Mesodermal cell (in vitro differentiated cells): ENCODE measurements around the gene CCDC188.
"Not testable (repeated sequence)": the region's sequence is repeated elsewhere in the genome, so short reads cannot be mapped to it uniquely, and the experiment has no call there.

ENCODE experiments used
- H3K27ac ChIP-seq: 2 replicates; pipeline ENCODE4 v1.7.0; 2013; ENCODE audit warnings: mild to moderate bottlenecking, low read depth, low read length, moderate library complexity; ENCODE audit not compliant: severe bottlenecking
- H3K36me3 ChIP-seq: 2 replicates; pipeline ENCODE4 v1.7.1; 2013; ENCODE audit warnings: mild to moderate bottlenecking, low read length, moderate library complexity; ENCODE audit not compliant: control insufficient read depth, insufficient read depth
- H3K4me1 ChIP-seq: one replicate; pipeline ENCODE4 v1.7.1; 2013; ENCODE audit warnings: mild to moderate bottlenecking, low read length; ENCODE audit not compliant: insufficient read depth, control insufficient read depth, poor library complexity, severe bottlenecking
- H3K4me3 ChIP-seq: 2 replicates; pipeline ENCODE4 v1.7.0; 2013; ENCODE audit warnings: low read length, control low read depth, mild to moderate bottlenecking; ENCODE audit not compliant: insufficient read depth, poor library complexity, severe bottlenecking; ENCODE audit errors: extremely low read depth
- H3K9me3 ChIP-seq: 2 replicates; pipeline ENCODE4 v1.7.1; 2013; ENCODE audit warnings: mild to moderate bottlenecking, low read length, moderate library complexity; ENCODE audit not compliant: control insufficient read depth
- WGBS, 2 experiments: methylation state at CpG; one replicate each; pipeline ENCODE4 v1.1.5; 2013; ENCODE audit warnings: missing lambda C conversion rate in 2 of 2; ENCODE audit not compliant: insufficient coverage in 2 of 2; 5-methylcytosine and 5-hydroxymethylcytosine counted together

Gene CCDC188

DNA sequence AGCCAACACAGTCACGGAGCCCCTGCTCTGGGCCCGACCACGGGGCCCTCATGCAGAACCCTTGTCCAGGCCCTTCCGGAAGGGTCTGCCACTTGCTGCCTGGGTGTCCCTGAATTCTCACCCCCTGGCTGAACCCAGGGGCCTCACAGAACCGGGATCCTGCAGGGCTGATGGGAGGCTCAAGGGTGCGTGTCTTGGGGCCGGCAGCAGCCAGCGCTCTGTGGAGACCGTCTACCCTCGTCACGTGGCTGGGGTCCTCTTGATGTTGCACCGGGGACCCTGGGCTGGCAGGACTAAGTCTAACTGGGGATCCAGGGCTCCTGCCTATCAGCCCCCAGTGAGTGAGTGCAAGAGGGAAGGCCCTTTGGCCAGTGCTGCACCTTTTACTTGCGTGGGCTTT lies 19.3 kb upstream of the CCDC188 start:
- H3K4me3 ChIP-seq: no peak overlapping the region
- no peaks in the 10 kb centered on the region for H3K9me3 ChIP-seq
- H3K4me1 ChIP-seq: no peaks in the 10 kb centered on the region
- no peak overlapping the region for H3K27ac ChIP-seq
- no peaks in the 10 kb centered on the region for H3K36me3 ChIP-seq
- 83 to 89% methylated on average over 13 of the region's 13 CpGs for WGBS, 2 experiments

DNA sequence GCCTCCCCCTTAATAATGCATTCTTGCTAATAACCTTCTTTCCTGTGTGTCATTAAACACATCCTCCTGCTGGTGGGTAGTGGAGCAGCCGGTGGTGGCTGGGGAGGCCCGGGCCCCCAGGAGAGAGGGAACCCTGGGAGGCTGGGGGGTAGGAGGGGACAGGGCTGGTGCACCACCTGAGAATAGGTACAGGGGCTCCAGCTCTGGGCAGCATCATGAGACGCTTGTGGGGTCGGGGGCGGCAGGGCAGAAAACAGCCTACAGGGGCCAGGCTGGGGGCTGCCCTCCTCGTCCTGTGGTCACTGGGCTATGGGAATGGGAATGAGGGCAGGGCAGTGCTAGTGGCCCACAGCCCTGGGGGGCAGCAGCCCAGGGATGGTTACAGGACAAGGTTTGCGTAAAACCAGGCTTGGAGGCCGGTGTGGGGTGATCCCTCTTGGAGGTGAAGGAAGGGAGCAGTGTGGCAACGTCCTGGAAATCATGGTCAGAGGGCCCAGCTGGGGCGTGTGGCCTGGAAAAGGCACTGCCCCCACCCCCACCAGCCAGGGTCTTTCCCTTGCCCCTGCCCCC lies 18.5 kb upstream of the CCDC188 start:
- Histone ChIP-seq H3K4me1 (no peaks in the 10 kb centered on the region), H3K9me3 (no peaks in the 10 kb centered on the region), H3K27ac (no peak overlapping the region), H3K36me3 (no peaks in the 10 kb centered on the region), H3K4me3 (no peak overlapping the region)
- 79 to 87% methylated on average over 6 to 9 of the region's 10 CpGs for WGBS, 2 experiments

DNA sequence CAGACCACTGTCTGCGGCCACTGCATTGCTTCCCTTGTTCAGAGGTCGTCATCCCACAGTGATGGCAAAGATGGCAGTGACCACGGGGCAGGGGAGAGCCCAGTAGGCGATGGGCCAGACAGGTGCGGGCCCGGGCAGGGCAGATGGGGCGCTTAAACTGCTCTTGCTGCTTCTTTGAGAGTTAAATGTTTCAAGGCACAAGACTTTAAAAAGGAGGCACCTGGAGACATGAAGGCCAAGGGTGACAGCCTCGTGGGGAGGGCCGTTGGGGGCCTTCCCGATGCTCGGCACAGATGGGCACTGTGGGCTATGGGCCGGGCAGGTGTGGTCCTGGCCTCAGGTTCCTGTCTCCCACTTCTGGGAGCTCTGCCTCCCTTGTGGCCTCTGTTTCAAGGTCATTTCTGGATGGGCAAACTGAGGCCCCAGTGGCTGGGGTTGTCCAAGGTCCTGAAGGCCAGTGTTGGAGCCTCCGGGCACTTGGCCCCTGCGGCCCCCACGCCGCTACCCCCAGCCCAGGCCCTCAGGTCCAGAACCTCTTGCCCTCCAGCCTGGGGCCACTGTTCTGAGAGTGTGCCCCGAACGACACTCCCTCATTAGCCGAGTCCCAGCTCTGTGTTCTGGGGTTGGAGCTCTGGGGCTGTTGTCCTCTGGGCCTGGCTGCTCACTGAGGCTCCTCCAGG lies 16.9 kb upstream of the CCDC188 start:
- Histone ChIP-seq H3K27ac (no peak overlapping the region), H3K4me1 (no peaks in the 10 kb centered on the region), H3K4me3 (no peak overlapping the region), H3K9me3 (no peaks in the 10 kb centered on the region), H3K36me3 (no peaks in the 10 kb centered on the region)
- 79 to 82% methylated on average over 18 to 19 of the region's 19 CpGs for whole genome bisulfite sequencing, 2 experiments

DNA sequence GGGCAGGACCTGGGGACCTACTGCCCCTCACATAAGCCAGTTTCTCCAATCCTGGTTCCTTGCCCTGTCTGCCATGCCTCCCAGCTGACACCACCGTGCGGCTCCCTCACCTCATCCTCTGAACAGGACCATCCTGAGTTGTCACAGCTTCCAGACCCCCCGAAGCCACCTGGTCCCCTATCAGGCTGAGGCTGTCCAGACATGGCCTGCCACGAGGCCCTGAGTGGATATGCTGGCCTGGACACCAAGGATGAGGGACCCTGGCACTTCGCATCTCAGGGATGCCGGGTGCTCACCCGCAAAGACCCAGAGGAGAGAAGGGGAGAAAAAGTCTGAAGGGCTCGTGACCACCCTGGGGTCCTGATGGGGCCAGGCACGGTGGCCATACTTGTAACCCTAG lies 15.8 kb upstream of the CCDC188 start:
- no peaks in the 10 kb centered on the region for H3K36me3 ChIP-seq
- no peaks in the 10 kb centered on the region for H3K4me1 ChIP-seq
- no peak overlapping the region for H3K4me3 ChIP-seq
- 90 to 92% methylated on average over 9 of the region's 9 CpGs for WGBS, 2 experiments
- no peak overlapping the region for H3K27ac ChIP-seq
- no peaks in the 10 kb centered on the region for H3K9me3 ChIP-seq

DNA sequence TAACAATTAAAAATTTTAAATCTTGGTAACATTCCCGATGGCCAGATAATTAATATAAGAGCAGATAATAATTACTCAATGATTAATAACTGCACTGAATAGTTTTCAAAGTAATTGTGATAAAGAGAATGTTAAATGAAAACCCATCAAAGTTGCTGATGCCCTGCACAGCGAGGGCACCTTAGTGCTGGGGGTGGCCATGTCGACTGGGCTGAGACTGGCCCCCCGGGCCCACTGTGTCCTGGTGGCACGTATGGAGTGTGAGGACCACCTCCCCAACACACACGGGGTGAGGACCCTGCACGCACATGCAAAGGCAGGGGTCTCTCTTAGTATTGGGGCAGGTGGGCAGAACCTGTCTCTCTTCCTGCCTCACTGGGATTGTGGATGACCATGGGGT lies 15.1 kb upstream of the CCDC188 start:
- H3K4me3 ChIP-seq: no peak overlapping the region
- no peaks in the 10 kb centered on the region for H3K36me3 ChIP-seq
- H3K9me3 ChIP-seq: no peaks in the 10 kb centered on the region
- no peaks in the 10 kb centered on the region for H3K4me1 ChIP-seq
- no peak overlapping the region for H3K27ac ChIP-seq
- WGBS, 2 experiments: 88% methylated on average over 3 to 5 of the region's 7 CpGs

DNA sequence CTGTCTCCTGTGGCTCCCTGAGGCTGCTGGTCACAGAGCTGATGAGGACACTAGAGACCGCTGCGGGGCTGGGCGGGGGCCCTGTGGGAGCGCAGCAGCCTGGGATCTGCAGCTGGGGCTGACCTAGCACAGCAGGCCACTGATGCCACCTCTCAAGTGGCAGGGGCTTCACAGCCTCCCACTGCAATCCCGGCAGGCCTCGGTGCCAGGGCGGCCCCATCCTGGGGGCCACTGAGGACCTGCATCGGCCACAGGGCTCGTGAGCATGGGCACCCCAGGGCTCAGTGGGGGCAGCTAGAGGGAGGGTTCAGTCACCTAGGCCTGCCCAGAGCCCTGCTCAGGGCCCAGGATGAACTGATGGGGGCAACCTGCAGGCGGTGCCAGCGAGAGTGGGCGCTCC lies 14.6 kb upstream of the CCDC188 start:
- Histone ChIP-seq H3K4me1 (no peaks in the 10 kb centered on the region), H3K9me3 (no peaks in the 10 kb centered on the region), H3K4me3 (no peak overlapping the region), H3K27ac (no peak overlapping the region), H3K36me3 (no peaks in the 10 kb centered on the region)
- 91 to 93% methylated on average over 6 to 12 of the region's 12 CpGs for WGBS, 2 experiments

DNA sequence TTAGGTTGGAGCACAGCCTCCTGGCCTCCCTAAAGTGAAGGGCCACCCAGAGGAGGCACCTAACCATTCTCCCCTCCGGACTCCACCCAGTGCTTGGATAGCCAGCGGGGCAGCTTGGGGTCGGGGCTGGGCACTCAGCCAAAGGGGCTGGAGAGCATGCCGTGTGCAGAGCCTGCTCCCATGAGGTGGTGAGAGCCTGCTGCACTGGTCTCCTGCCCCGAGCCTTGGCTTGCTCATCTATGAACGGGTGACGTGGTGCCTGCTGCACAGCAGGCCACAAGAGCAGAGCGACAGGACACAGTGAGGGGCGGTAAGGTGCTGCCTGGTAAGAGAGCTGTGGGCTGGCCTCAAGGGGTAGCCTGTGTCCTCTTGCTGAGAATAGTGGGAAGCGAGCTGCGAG lies 14.0 kb upstream of the CCDC188 start:
- no peaks in the 10 kb centered on the region for H3K36me3 ChIP-seq
- H3K9me3 ChIP-seq: no peaks in the 10 kb centered on the region
- no peak overlapping the region for H3K27ac ChIP-seq
- H3K4me1 ChIP-seq: no peaks in the 10 kb centered on the region
- WGBS, 2 experiments: 92 to 93% methylated on average over 6 to 10 of the region's 11 CpGs
- no peak overlapping the region for H3K4me3 ChIP-seq

DNA sequence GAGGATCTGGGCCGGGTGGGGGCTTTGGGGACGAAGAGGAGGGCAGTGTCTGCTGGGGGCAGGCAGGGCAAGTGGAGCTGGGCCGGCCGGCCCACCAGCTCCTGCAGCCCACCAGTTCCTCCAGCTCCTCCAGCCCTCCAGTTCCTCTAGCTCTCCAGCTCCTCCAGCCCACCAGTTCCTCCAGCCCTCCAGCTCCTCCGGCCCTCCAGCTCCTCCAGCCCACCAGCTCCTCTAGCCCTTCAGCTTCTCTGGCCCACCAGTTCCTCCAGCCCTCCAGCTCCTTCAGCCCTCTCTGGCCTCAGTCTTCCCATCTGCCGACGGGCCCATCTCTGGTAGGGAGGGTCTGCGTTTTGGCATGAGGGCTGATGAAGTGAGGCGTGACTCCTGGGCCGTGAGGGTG lies 9.2 kb upstream of the CCDC188 start:
- Histone ChIP-seq H3K9me3 (no peaks in the 10 kb centered on the region), H3K36me3 (no peaks in the 10 kb centered on the region), H3K4me3 (no peak overlapping the region), H3K4me1 (peaks cover 3% of the 10 kb centered on the region), H3K27ac (no peak overlapping the region)
- WGBS, 2 experiments: 84 to 89% methylated on average over 4 to 5 of the region's 10 CpGs

DNA sequence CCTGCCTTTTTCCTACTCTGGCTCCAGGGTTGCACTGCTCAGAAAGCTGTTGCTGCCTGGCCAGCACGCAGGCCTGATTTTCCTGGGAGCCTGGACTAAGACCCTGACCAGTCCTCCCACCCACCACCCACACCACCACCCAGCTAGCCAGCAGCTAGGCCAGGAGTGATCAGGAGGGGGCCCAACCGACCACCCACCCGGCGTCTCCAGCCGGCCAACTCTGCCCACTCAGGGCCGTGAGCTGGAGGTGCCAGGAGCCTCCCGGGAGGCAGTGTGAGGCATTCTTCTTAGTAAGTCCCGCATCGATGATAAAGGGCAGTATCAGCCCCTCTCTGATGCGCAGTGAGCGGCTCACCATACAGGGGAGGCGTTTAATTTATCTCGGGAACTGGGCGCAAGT lies 8.7 kb upstream of the CCDC188 start:
- 86% methylated on average over 1 of the region's 14 CpGs; no CpG with 5 or more reads in 1 of the 2 experiments for WGBS, 2 experiments
- not testable (repeated sequence) for H3K4me1 ChIP-seq, H3K4me3 ChIP-seq, H3K36me3 ChIP-seq, H3K27ac ChIP-seq, H3K9me3 ChIP-seq

DNA sequence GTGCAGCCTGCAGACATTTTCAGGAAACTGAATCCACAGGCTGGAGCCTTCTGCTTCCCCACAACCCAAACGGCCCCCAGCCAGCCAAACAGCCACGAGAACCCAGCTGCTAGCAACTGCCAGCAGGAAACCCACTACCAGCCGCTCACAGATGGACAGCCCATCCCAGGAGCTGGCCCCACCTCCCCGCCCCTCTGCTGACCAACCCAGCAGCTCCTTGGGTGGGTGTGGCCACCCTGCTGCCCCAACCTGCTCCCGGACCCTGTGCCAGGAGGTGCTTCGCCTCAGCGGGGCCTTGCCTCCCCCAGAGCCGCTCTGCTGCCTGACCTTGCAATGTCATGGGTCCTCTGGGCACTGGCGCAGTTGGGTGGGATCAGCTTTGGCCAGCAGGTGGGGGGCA lies 8.2 kb upstream of the CCDC188 start:
- Histone ChIP-seq H3K4me3 (no peak overlapping the region), H3K36me3 (no peaks in the 10 kb centered on the region), H3K27ac (no peak overlapping the region), H3K9me3 (no peaks in the 10 kb centered on the region), H3K4me1 (peaks cover 3% of the 10 kb centered on the region)
- 30 to 40% methylated on average over 7 to 8 of the region's 9 CpGs for WGBS, 2 experiments

DNA sequence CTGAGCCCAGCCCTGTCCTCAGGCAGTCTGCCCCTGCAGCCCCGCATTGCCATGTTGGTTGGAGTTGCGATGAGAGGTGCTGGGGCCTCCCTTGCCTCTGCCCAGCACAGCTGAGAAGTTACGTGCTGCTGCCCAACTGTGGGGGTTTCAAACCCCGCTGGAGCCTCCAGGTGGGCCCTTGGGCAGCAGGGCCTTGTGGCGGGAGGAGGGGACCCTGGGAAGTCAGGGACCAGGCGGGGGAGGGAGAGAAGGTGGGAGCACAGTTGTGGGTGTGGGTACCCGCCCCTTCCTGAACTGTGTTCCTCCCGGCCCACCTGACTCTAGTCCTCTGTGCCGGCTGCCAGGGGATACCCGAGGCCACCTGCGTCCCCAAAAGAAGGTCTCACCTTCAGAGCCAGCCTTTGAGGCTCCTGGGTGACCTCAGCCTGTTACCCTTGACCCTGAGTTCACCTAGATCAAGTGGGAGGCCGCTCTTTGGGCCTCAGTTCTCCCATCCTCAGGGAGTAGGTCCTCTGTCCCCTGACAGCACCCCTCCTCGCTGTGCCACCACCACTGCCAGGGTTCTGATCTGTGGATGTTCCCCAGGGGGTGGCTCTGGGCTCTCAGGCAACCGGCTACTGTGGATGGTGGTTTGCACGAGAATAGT lies 7.7 kb upstream of the CCDC188 start:
- Histone ChIP-seq H3K4me1 (peaks cover 3% of the 10 kb centered on the region), H3K36me3 (no peaks in the 10 kb centered on the region), H3K9me3 (no peaks in the 10 kb centered on the region), H3K27ac (no peak overlapping the region), H3K4me3 (no peak overlapping the region)
- 88 to 89% methylated on average over 11 to 12 of the region's 15 CpGs for WGBS, 2 experiments
